ENCODE data around the gene NT5DC3. TPM values are rescaled to one million over a fixed set of nuclear protein-coding genes. Genes with fewer than 3 reads are reported as not detected.

NT5DC3 gene
- total and polyA plus RNA-seq, 2 donors, result 13.1 to 21.4 TPM

DNA sequence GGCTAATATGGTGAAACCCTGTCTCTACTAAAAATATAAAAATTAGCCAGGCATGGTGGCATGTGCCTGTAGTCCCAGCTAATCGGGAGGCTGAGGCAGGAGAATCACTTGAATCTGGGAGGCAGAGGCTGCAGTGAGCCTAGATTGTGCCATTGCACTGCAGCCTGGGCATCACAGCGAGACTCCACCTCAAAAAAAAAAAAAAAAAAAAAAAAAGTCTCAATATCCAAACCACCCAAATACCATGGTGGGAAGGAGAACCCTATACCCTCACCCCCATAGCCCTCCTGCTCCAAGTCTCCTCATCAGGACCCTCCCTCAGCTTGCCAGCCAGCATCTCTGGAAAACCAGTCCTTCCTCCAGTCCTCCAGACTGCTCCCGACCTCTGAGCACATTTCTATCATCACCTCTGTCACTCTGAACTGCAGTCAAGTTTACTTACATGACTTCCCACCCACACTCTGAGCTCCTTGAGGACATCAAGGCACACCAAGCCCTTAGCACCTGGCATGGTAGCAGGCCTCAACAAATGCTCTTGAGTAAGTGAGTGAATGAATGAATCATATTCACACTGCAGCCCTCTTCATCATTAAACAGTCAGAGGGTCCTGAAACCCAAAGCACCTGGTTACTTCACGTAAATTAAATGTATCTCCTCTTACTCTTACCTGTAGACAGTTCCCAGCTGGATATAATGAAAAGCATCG, 35.2 kb downstream of the NT5DC3 start:
- Histone ChIP-seq H3K4me1 (ENCODE audit: insufficient read depth) (no peaks in the 10 kb centered on the region), H3K36me3 (ENCODE audit: insufficient read depth) (no peaks in the 10 kb centered on the region)

GRCh38 chr12:103803847-103804246, 37.2 kb downstream of the NT5DC3 start:
- Histone ChIP-seq H3K36me3 (ENCODE audit: insufficient read depth) (no peaks in the 10 kb centered on the region), H3K27ac (ENCODE audit: low read depth) (no peak overlapping the region)

More for the DNA sequence above, 35.2 kb downstream of the NT5DC3 start:
- 81% methylated on average over 5 of the region's 5 CpGs for WGBS
- DNase-seq (ENCODE audit: extremely low spot score), result no peak
- H3K4me3 ChIP-seq (ENCODE audit: low read depth, low read length), result no peak overlapping the region
- no peak overlapping the region for H3K27ac ChIP-seq (ENCODE audit: low read depth)

DNA sequence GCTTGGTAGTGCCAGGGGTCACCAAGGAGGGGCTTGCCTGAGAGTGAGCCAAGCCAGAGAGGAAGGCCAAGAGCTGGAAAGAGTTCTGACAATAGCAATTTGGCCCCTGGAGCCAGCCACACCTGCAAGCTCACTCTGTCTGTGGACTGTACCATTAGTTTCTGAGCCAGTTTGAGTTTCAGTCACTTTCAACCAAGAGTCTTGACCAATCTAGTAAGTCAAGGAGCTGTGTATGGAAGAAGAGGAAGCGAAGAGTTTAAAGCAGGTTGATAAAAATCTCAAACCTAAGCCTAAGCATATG, 38.5 kb downstream of the NT5DC3 start:
- no peaks in the 10 kb centered on the region for H3K4me1 ChIP-seq (ENCODE audit: insufficient read depth)
- no peak overlapping the region for H3K27ac ChIP-seq (ENCODE audit: low read depth)
- H3K4me3 ChIP-seq (ENCODE audit: low read depth, low read length), result no peak overlapping the region
- 100% methylated on average over 1 of the region's 1 CpG for WGBS
- no peaks in the 10 kb centered on the region for H3K36me3 ChIP-seq (ENCODE audit: insufficient read depth)
- no peak for DNase-seq (ENCODE audit: extremely low spot score)

More at GRCh38 chr12:103803847-103804246, 37.2 kb downstream of the NT5DC3 start:
- H3K4me3 ChIP-seq (ENCODE audit: low read depth, low read length), result no peak overlapping the region
- no peaks in the 10 kb centered on the region for H3K4me1 ChIP-seq (ENCODE audit: insufficient read depth)
- no peak for DNase-seq (ENCODE audit: extremely low spot score)
- WGBS, result 100% methylated on average over 1 of the region's 1 CpG

- Histone ChIP-seq H3K27ac (ENCODE audit: low read depth) (no peak overlapping the region), H3K4me1 (ENCODE audit: insufficient read depth) (no peaks in the 10 kb centered on the region), H3K36me3 (ENCODE audit: insufficient read depth) (no peaks in the 10 kb centered on the region), H3K4me3 (ENCODE audit: low read depth, low read length) (no peak overlapping the region)
- 87% methylated on average over 11 of the region's 11 CpGs for WGBS
- no peak for DNase-seq (ENCODE audit: extremely low spot score)
These were observed 39.1 kb downstream of the NT5DC3 start for GRCh38 chr12:103801709-103802585.

- Histone ChIP-seq H3K4me3 (ENCODE audit: low read depth, low read length) (no peak overlapping the region), H3K27ac (ENCODE audit: low read depth) (no peak overlapping the region), H3K36me3 (ENCODE audit: insufficient read depth) (no peaks in the 10 kb centered on the region), H3K4me1 (ENCODE audit: insufficient read depth) (no peaks in the 10 kb centered on the region)
- WGBS, result 21% methylated on average over 16 of the region's 16 CpGs
- no peak for DNase-seq (ENCODE audit: extremely low spot score)
These were observed 40.9 kb downstream of the NT5DC3 start for GRCh38 chr12:103799857-103800771.

GRCh38 chr12:103799504-103799856, 41.6 kb downstream of the NT5DC3 start:
- no peak for DNase-seq (ENCODE audit: extremely low spot score)
- H3K27ac ChIP-seq (ENCODE audit: low read depth), result no peak overlapping the region
- H3K4me3 ChIP-seq (ENCODE audit: low read depth, low read length), result no peak overlapping the region
- no peaks in the 10 kb centered on the region for H3K4me1 ChIP-seq (ENCODE audit: insufficient read depth)
- 85% methylated on average over 4 of the region's 4 CpGs for WGBS
- no peaks in the 10 kb centered on the region for H3K36me3 ChIP-seq (ENCODE audit: insufficient read depth)

- Histone ChIP-seq H3K27ac (ENCODE audit: low read depth) (no peak overlapping the region), H3K4me3 (ENCODE audit: low read depth, low read length) (no peak overlapping the region), H3K36me3 (ENCODE audit: insufficient read depth) (no peaks in the 10 kb centered on the region), H3K4me1 (ENCODE audit: insufficient read depth) (no peaks in the 10 kb centered on the region)
- DNase-seq (ENCODE audit: extremely low spot score), result no peak
- 89% methylated on average over 4 of the region's 4 CpGs for WGBS
These were observed 42.4 kb downstream of the NT5DC3 start for GRCh38 chr12:103798586-103798985.

- Histone ChIP-seq H3K4me1 (ENCODE audit: insufficient read depth) (no peaks in the 10 kb centered on the region), H3K27ac (ENCODE audit: low read depth) (no peak overlapping the region), H3K4me3 (ENCODE audit: low read depth, low read length) (no peak overlapping the region), H3K36me3 (ENCODE audit: insufficient read depth) (no peaks in the 10 kb centered on the region)
- DNase-seq (ENCODE audit: extremely low spot score), result no peak
- 64% methylated on average over 4 of the region's 4 CpGs for WGBS
These were observed 46.5 kb downstream of the NT5DC3 start for GRCh38 chr12:103794309-103795213.

DNA sequence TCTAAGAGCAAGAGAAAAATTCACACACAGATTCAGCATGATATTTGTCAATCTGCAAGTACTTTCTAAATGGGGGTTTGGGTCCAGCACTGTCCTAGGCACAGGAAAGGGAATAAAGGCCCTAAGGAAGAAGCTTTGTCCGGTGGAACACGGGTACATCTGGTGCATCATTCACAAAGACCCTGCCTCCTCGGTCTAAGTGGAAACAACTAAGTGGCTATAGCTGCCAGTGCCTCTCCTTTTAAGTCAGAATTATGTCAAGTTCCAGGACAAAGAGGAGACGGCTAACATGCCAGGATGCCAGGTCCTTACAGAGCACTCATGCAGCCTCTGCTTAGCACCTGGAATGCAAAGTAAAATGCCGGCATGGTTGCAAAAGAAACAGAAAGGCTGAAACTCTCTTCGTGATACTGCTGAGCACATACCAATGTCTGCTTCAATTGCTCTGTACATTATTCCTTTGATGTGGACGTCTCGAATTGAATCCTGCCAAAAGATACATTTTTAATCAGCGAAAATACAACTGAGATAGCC, 47.5 kb downstream of the NT5DC3 start:
- no peak for DNase-seq (ENCODE audit: extremely low spot score)
- H3K36me3 ChIP-seq (ENCODE audit: insufficient read depth), result no peaks in the 10 kb centered on the region
- WGBS, result 84% methylated on average over 9 of the region's 9 CpGs
- no peaks in the 10 kb centered on the region for H3K4me1 ChIP-seq (ENCODE audit: insufficient read depth)
- no peak overlapping the region for H3K27ac ChIP-seq (ENCODE audit: low read depth)
- no peak overlapping the region for H3K4me3 ChIP-seq (ENCODE audit: low read depth, low read length)

DNA sequence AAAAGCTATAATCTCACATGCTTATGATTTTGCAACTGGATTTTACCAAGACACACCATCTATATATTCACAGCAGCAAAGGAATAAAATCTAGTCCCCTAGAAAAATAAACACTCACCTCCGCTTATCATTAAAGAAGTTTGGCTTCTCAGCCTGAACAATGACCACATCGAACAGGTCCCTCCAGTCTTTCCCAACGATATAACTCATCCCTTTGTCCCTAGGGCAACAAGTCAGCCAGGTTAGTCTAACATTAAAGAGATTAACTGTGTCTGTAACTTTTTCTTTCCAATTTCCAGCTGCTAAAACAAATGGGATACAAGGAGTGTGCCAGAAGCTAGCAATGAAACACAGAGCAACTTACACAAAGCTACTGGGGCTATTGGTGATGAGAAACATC, 48.0 kb downstream of the NT5DC3 start:
- no peak overlapping the region for H3K4me3 ChIP-seq (ENCODE audit: low read depth, low read length)
- H3K36me3 ChIP-seq (ENCODE audit: insufficient read depth), result no peaks in the 10 kb centered on the region
- no peaks in the 10 kb centered on the region for H3K4me1 ChIP-seq (ENCODE audit: insufficient read depth)
- H3K27ac ChIP-seq (ENCODE audit: low read depth), result no peak overlapping the region
- DNase-seq (ENCODE audit: extremely low spot score), result no peak
- WGBS, result 70% methylated on average over 3 of the region's 3 CpGs

DNA sequence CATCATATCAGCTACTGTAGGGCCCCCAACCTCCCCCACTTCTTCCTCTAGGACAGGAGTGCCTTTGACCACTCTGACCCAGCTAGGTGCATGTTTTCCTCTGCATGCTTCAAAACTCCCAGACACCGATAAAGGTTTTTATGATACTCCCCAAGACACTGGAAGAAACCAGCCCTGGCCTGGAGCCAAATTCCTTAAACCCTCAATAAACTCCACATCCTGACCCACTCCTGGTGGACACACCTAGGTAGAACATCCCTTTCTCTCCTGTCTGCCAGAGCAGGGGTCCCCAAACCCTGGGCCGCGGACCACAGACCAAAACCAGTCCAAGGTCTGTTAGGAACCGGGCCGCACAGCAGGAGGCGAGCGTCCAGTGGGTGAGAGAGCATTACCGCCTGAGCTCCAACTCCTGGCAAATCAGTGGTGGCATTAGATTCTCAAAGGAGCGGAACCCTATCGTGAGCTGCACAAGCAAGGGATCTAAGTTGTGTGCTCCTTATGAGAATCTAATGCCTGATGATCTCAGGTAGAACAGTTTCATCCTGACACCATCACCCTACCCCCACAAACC, 49.6 kb downstream of the NT5DC3 start:
- Histone ChIP-seq H3K36me3 (ENCODE audit: insufficient read depth) (no peaks in the 10 kb centered on the region), H3K4me1 (ENCODE audit: insufficient read depth) (no peaks in the 10 kb centered on the region), H3K4me3 (ENCODE audit: low read depth, low read length) (no peak overlapping the region), H3K27ac (ENCODE audit: low read depth) (no peak overlapping the region)
- no peak for DNase-seq (ENCODE audit: extremely low spot score)
- 82% methylated on average over 10 of the region's 10 CpGs for WGBS

- Histone ChIP-seq H3K4me1 (ENCODE audit: insufficient read depth) (no peaks in the 10 kb centered on the region), H3K36me3 (ENCODE audit: insufficient read depth) (no peaks in the 10 kb centered on the region), H3K27ac (ENCODE audit: low read depth) (no peak overlapping the region), H3K4me3 (ENCODE audit: low read depth, low read length) (no peak overlapping the region)
- no peak for DNase-seq (ENCODE audit: extremely low spot score)
These were observed 54.8 kb downstream of the NT5DC3 start for GRCh38 chr12:103786201-103786600.
